Measurements from ENCODE around the gene EEF1G.
"Not testable (repeated sequence)": the region's sequence is repeated elsewhere in the genome, so short reads cannot be mapped to it uniquely, and the experiment has no call there.

Gene EEF1G

DNA sequence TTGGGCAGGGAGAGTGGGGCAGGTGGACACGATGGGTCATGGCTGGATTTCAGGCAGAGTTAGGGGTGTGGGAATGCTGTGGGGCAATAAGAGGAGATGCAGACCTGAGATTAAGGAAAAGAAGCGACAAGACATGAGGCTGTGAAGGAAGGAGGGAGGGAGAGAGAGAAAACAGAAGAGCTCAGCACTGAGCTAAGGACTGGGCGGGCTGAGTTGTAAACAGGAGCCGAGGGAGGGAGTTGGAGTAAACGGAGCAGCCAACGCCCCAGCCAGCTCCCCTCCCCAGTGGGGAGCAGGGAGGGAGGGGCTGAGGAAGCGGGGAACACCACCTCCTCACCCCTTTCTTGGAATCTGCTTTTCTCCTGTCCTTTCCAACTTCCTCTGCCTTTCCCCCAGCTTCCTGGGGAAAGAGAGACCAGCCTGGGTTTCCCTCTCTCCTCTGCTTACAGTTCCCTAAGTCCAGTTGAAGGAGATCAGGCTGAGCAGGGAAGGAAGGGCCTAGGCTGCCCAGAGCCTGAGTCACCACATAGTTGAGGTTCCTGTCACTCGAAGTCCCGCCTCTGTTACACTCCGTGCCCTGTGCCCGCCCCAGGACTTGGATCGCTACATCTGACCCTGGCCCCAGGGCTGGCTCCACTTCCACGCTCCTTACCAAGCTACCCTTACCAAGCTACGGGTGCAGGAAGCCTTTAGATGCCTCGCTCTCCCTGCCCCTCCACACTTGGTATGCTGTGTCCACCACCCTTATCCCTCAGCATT lies 20.4 kb downstream of the EEF1G start:
- H3K36me3 ChIP-seq (ENCODE audit: control insufficient read depth, insufficient read depth, low read length), result no peaks in the 10 kb centered on the region
- DNase-seq (ENCODE audit: extremely low read depth, insufficient read length), result no peak
- no peaks in the 10 kb centered on the region for H3K27me3 ChIP-seq (replicated peaks; ENCODE audit: control insufficient read depth, insufficient read depth, low read length)
- no peak overlapping the region for H3K4me3 ChIP-seq (replicated peaks; ENCODE audit: low read depth, low read length)
- no peak for TF ChIP-seq CTCF (IDR thresholded peaks at IDR 0.05; ENCODE audit: insufficient read depth, low read length, poor library complexity, severe bottlenecking)

DNA sequence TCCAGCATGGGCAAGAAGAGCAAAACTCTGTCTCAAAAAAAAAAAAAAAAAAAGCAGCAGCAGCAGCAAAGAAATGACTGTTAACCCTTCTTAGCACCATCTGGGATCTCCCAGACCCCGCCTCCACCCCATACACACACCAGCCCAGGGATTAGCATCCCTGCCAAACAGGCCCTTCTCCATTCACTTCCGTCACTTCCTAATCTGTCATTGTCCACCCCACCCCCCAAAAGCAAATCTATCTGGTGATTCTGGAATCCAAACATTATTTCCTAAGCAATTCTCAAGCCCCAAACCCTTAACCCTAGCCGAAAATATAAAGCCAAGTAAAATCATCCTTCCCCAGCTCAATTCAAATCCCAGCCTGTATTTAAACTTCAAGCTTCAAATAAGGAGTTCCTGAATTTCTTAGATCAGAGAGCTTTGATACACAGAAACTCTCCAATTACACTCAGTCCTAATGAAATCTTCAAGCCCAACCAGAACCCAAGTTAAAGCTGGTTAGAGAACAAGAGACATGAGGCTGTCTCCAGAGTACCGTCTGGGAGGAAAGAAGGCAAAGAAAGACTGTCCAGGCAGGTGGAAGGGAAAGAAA lies 21.1 kb downstream of the EEF1G start:
- no peak for TF ChIP-seq CTCF (IDR thresholded peaks at IDR 0.05; ENCODE audit: insufficient read depth, low read length, poor library complexity, severe bottlenecking)
- Histone ChIP-seq H3K36me3 (ENCODE audit: control insufficient read depth, insufficient read depth, low read length) (no peaks in the 10 kb centered on the region), H3K4me3 (replicated peaks; ENCODE audit: low read depth, low read length) (no peak overlapping the region), H3K27me3 (replicated peaks; ENCODE audit: control insufficient read depth, insufficient read depth, low read length) (no peaks in the 10 kb centered on the region)
- no peak for DNase-seq (ENCODE audit: extremely low read depth, insufficient read length)

GRCh38 chr11:62550478-62550877 lies 23.2 kb downstream of the EEF1G start:
- DNase-seq (ENCODE audit: extremely low read depth, insufficient read length); H3K27me3 ChIP-seq (replicated peaks; ENCODE audit: control insufficient read depth, insufficient read depth, low read length); H3K4me3 ChIP-seq (replicated peaks; ENCODE audit: low read depth, low read length): not testable (repeated sequence)

GRCh38 chr11:62548545-62549335 lies 25.0 kb downstream of the EEF1G start:
- H3K27me3 ChIP-seq (replicated peaks; ENCODE audit: control insufficient read depth, insufficient read depth, low read length), result no peaks in the 10 kb centered on the region
- no peaks in the 10 kb centered on the region for H3K36me3 ChIP-seq (ENCODE audit: control insufficient read depth, insufficient read depth, low read length)
- TF ChIP-seq CTCF (IDR thresholded peaks at IDR 0.05; ENCODE audit: insufficient read depth, low read length, poor library complexity, severe bottlenecking), result no peak
- H3K4me3 ChIP-seq (replicated peaks; ENCODE audit: low read depth, low read length), result no peak overlapping the region
- no peak for DNase-seq (ENCODE audit: extremely low read depth, insufficient read length)

More at GRCh38 chr11:62550478-62550877, 23.2 kb downstream of the EEF1G start:
- not testable (repeated sequence) for H3K36me3 ChIP-seq (ENCODE audit: control insufficient read depth, insufficient read depth, low read length)

DNA sequence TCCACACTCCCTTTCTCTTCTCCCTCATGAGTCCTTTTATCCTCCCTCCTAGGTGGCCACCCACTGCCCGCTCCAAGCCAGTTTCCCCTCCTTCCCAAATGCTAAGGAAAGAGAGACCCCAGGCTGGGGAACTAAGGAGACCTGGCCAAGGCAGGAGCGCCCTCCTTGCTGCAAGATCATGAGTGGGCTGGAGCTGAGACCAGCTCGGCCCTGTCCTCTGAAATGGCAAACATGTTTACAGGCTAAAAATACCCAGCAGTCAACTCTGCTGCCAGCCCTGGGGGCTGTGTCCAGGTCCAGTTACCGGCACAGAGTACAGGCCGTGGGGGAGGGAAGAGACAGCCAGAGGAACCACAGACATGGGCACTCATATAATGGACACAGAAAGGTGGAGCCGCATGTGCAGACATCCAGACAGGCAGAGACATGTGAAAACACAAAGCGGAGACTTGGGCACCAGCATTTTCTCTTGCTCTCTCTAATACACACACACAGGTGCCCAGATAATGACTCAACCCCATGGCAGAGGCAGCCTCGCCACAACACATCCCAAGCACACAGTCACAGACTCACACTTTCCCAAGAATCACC lies 25.9 kb downstream of the EEF1G start:
- no peak for DNase-seq (ENCODE audit: extremely low read depth, insufficient read length)
- Histone ChIP-seq H3K27me3 (replicated peaks; ENCODE audit: control insufficient read depth, insufficient read depth, low read length) (no peaks in the 10 kb centered on the region), H3K4me3 (replicated peaks; ENCODE audit: low read depth, low read length) (no peak overlapping the region), H3K36me3 (ENCODE audit: control insufficient read depth, insufficient read depth, low read length) (no peaks in the 10 kb centered on the region)
- TF ChIP-seq CTCF (IDR thresholded peaks at IDR 0.05; ENCODE audit: insufficient read depth, low read length, poor library complexity, severe bottlenecking), result no peak

Measured in GM06990 (cell line).